SH-SY5Y (cell line): Measurements from ENCODE around the gene TCEA3.

Experiments
- GATA2 ChIP-seq: IDR thresholded peaks from 2 replicates; pipeline ENCODE4 v1.6.1; 2011; ENCODE audit warnings: mild to moderate bottlenecking, low read depth, low read length
- GATA3 ChIP-seq: IDR thresholded peaks from 2 replicates; pipeline ENCODE4 v1.6.1; 2011; ENCODE audit warnings: low read depth, mild to moderate bottlenecking, low read length, moderate library complexity

GRCh38 chr1:23394684-23395083, 29.9 kb downstream of the TCEA3 start:
- no peak for TF ChIP-seq GATA2
- no peak for TF ChIP-seq GATA3
